NCI-H146 (cell line): ENCODE results near the gene BORCS5.
"Not testable (repeated sequence)": the region's sequence is repeated elsewhere in the genome, so short reads cannot be mapped to it uniquely, and the experiment has no call there.

Experiments
- DNase-seq: peaks from one replicate; lab custom pipeline; 2025; lab: John Stamatoyannopoulos, UW

The BORCS5 gene

GRCh38 chr12:12393171-12393570 is 36.3 kb downstream of the BORCS5 start:
- DNase-seq, result no peak

GRCh38 chr12:12396694-12397093 is 39.8 kb downstream of the BORCS5 start:
- peak; percentile 58 for DNase-seq

- no peak for DNase-seq
Observed at GRCh38 chr12:12397184-12397583, 40.3 kb downstream of the BORCS5 start.

GRCh38 chr12:12398026-12398859 is 41.4 kb downstream of the BORCS5 start:
- DNase-seq, result peak; percentile 77

- DNase-seq, result no peak
Observed at GRCh38 chr12:12399161-12399560, 42.3 kb downstream of the BORCS5 start.

- DNase-seq, result no peak
Observed at GRCh38 chr12:12399776-12400305, 43.0 kb downstream of the BORCS5 start.

GRCh38 chr12:12400793-12401192 is 43.9 kb downstream of the BORCS5 start:
- no peak for DNase-seq

- peak; percentile 68 for DNase-seq
Observed at GRCh38 chr12:12403264-12404248, 46.7 kb downstream of the BORCS5 start.

- DNase-seq, result peak; percentile 15
Observed at GRCh38 chr12:12404297-12404696, 47.4 kb downstream of the BORCS5 start.

GRCh38 chr12:12405882-12406281 is 49.0 kb downstream of the BORCS5 start:
- no peak for DNase-seq

- no peak for DNase-seq
Observed at GRCh38 chr12:12406762-12407161, 49.9 kb downstream of the BORCS5 start.

GRCh38 chr12:12408265-12408690 is 51.4 kb downstream of the BORCS5 start:
- no peak for DNase-seq

- not testable (repeated sequence) for DNase-seq
Observed at GRCh38 chr12:12409337-12409736, 52.5 kb downstream of the BORCS5 start.

GRCh38 chr12:12415886-12416285 is 59.0 kb downstream of the BORCS5 start:
- DNase-seq, result no peak

- DNase-seq, result not testable (repeated sequence)
Observed at GRCh38 chr12:12419165-12419564, 62.3 kb downstream of the BORCS5 start.

- no peak for DNase-seq
Observed at GRCh38 chr12:12423367-12423766, 66.5 kb downstream of the BORCS5 start.

- DNase-seq, result no peak
Observed at GRCh38 chr12:12425001-12425400, 68.1 kb downstream of the BORCS5 start.

- no peak for DNase-seq
Observed at GRCh38 chr12:12425616-12426015, 68.7 kb downstream of the BORCS5 start.

- DNase-seq, result no peak
Observed at GRCh38 chr12:12427568-12427967, 70.7 kb downstream of the BORCS5 start.

GRCh38 chr12:12428047-12428446 is 71.2 kb downstream of the BORCS5 start:
- no peak for DNase-seq

- DNase-seq, result no peak
Observed at GRCh38 chr12:12428961-12429657, 72.2 kb downstream of the BORCS5 start.

- DNase-seq, result no peak
Observed at GRCh38 chr12:12432364-12432763, 75.5 kb downstream of the BORCS5 start.
